CD4-positive, alpha-beta T cell (primary cell): ENCODE measurements around the gene UPF3A. TPM values are rescaled to one million over a fixed set of nuclear protein-coding genes. Genes with fewer than 3 reads are reported as not detected.

ENCODE experiments used
- ATAC-seq: fragments of 200-7000 bp; cut with Tn5 transposase; one replicate; pipeline ENCODE4 v1.10.0; 2022; ENCODE audit warnings: mild to moderate bottlenecking; ENCODE audit not compliant: poor library complexity
- CTCF ChIA-PET: fragments of 350-600 bp; sonication (Branson Sonifier 250); formaldehyde crosslinking; loops from one replicate; lab custom pipeline; 2021; ENCODE audit warnings: antibody characterized with exemption, inconsistent platforms; lab: Charles Lee
- POLR2A ChIA-PET: fragments of 350-600 bp; sonication (Branson Sonifier 250); formaldehyde crosslinking; loops from one replicate; lab custom pipeline; 2021; ENCODE audit warnings: antibody characterized with exemption, inconsistent platforms; lab: Charles Lee
- DNase-seq, 14 experiments: peaks; one replicate each; pipeline ENCODE4 v3.0.0-alpha.2; 2013 to 2020; ENCODE audit warnings: mixed read lengths in 2 of 14
- H3K27ac ChIP-seq, 2 donors: one replicate each; pipeline versions ENCODE4 v1.5.1 to v1.7.0; 2013; ENCODE audit warnings: low read length in 2 of 2, low read depth in 1 of 2, mild to moderate bottlenecking in 1 of 2
- H3K27me3 ChIP-seq, 2 experiments: 1 replicate in 1 of 2; 2 replicates in 1 of 2; pipeline versions ENCODE4 v1.6.1 to v1.7.0; 2013; ENCODE audit warnings: low read length in 2 of 2, control low read depth in 1 of 2, mild to moderate bottlenecking in 1 of 2, moderate library complexity in 1 of 2; ENCODE audit not compliant: insufficient read depth in 2 of 2, control insufficient read depth in 1 of 2
- H3K36me3 ChIP-seq: one replicate; pipeline ENCODE4 v1.6.1; 2013; ENCODE audit warnings: low read length, control low read depth; ENCODE audit not compliant: insufficient read depth
- H3K4me1 ChIP-seq: one replicate; pipeline ENCODE4 v1.6.1; 2013; ENCODE audit warnings: low read length, control low read depth; ENCODE audit not compliant: insufficient read depth
- H3K4me3 ChIP-seq: one replicate; pipeline ENCODE4 v1.5.1; 2013; ENCODE audit warnings: mild to moderate bottlenecking, low read length, moderate library complexity
- H3K9me3 ChIP-seq, 2 experiments: 1 replicate in 1 of 2; 2 replicates in 1 of 2; pipeline versions ENCODE4 v1.6.1 to v1.7.0; 2013; ENCODE audit warnings: low read length in 2 of 2, mild to moderate bottlenecking in 2 of 2, control low read depth in 1 of 2, moderate library complexity in 1 of 2; ENCODE audit not compliant: control insufficient read depth in 1 of 2, insufficient read depth in 1 of 2
- H3K27ac Mint-ChIP-seq: one replicate; pipeline ENCODE4 v1.8.0; 2020; ENCODE audit warnings: mixed read lengths
- H3K27me3 Mint-ChIP-seq: one replicate; pipeline ENCODE4 v1.8.0; 2021; ENCODE audit warnings: mixed read lengths
- H3K36me3 Mint-ChIP-seq: one replicate; pipeline ENCODE4 v1.8.0; 2021; ENCODE audit warnings: low read depth, mixed read lengths
- H3K4me1 Mint-ChIP-seq: one replicate; pipeline ENCODE4 v1.8.0; 2021; ENCODE audit warnings: low read depth, mixed read lengths
- H3K4me3 Mint-ChIP-seq: one replicate; pipeline ENCODE4 v1.8.0; 2020; ENCODE audit warnings: mild to moderate bottlenecking, mixed read lengths
- H3K9me3 Mint-ChIP-seq: one replicate; pipeline ENCODE4 v1.8.0; 2020; ENCODE audit warnings: mixed read lengths
- CTCF ChIP-seq: fragments of 200-600 bp; IDR thresholded peaks from one replicate; pipeline ENCODE4 v1.8.0; 2022; ENCODE audit warnings: antibody characterized with exemption, mild to moderate bottlenecking
- intact Hi-C, 2 experiments: fragments of 100-400 bp; cut with DNase I in 1 of 2; cut with micrococcal nuclease in 1 of 2; formaldehyde crosslinking; loops; one replicate each; pipeline versions ENCODE4 v1.15.1 to v1.9.0; 2023 to 2025; cut with DNase I, micrococcal nuclease
- total RNA-seq, 174 experiments: library from RNA in 2 of 174; stranded (reverse) in 2 of 174; gene quantifications; one replicate each; pipeline ENCODE4 v1.2.3 and lab custom pipeline; 2021 to 2026

UPF3A gene
- total RNA-seq, 2 experiments from 2014 or later: 31.8 TPM

GRCh38 chr13:114320065-114320464 lies 38.7 kb downstream of the UPF3A start:
- Mint-ChIP-seq H3K27ac (peak overlapping the region; percentile 13), H3K4me1 (peaks cover 38% of the 10 kb centered on the region), H3K36me3 (peaks cover 56% of the 10 kb centered on the region), H3K27me3 (no peaks in the 10 kb centered on the region), H3K4me3 (no peak overlapping the region), H3K9me3 (no peaks in the 10 kb centered on the region)
- H3K4me1 ChIP-seq: peaks cover 23% of the 10 kb centered on the region
- CTCF ChIA-PET: no interaction called here
- ATAC-seq: no peak
- no peak for TF ChIP-seq CTCF
- H3K36me3 ChIP-seq: peaks cover 43% of the 10 kb centered on the region
- no peaks in the 10 kb centered on the region for H3K27me3 ChIP-seq
- intact Hi-C loops: no loop called here
- H3K27ac ChIP-seq: no peak overlapping the region
- POLR2A ChIA-PET: no interaction called here
- H3K4me3 ChIP-seq: no peak overlapping the region
- no peak for DNase-seq
- H3K9me3 ChIP-seq: no peaks in the 10 kb centered on the region

DNA sequence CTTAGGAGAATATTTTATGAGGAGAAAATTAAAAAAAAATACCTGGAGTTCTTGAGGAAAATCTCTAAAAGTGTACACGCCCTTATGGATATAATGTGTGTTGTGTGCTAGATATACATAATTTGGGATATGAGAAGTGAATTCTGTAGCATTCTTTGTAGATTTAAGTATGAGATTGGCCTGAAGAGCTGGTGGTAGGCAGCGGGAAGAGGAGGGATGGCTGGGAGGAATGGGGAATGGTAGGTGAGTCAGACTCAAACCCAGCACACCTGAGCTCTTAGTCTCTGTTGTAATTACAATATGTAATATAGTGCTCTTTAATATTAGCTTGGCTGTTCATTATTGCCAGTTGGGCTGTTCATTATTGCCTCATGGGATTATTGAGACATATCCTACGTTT lies 39.9 kb downstream of the UPF3A start:
- ATAC-seq: no peak
- no peak overlapping the region for H3K4me3 Mint-ChIP-seq
- TF ChIP-seq CTCF: no peak
- no peak overlapping the region for H3K27ac Mint-ChIP-seq
- peaks cover 68% of the 10 kb centered on the region for H3K36me3 Mint-ChIP-seq
- H3K4me1 ChIP-seq: peaks cover 14% of the 10 kb centered on the region
- DNase-seq: no peak
- H3K36me3 ChIP-seq: peaks cover 55% of the 10 kb centered on the region
- no peaks in the 10 kb centered on the region for H3K27me3 ChIP-seq
- POLR2A ChIA-PET: interaction anchor here (0.8 kb wide), 1 partner anchor 41 kb away, joined by 4 read pairs; no protein-coding TSS in a partner anchor
- intact Hi-C loops: no loop called here
- H3K4me3 ChIP-seq: no peak overlapping the region
- no peaks in the 10 kb centered on the region for H3K9me3 ChIP-seq
- CTCF ChIA-PET: no interaction called here
- no peaks in the 10 kb centered on the region for H3K9me3 Mint-ChIP-seq
- no peaks in the 10 kb centered on the region for H3K27me3 Mint-ChIP-seq
- peaks cover 41% of the 10 kb centered on the region for H3K4me1 Mint-ChIP-seq
- H3K27ac ChIP-seq: no peak overlapping the region

DNA sequence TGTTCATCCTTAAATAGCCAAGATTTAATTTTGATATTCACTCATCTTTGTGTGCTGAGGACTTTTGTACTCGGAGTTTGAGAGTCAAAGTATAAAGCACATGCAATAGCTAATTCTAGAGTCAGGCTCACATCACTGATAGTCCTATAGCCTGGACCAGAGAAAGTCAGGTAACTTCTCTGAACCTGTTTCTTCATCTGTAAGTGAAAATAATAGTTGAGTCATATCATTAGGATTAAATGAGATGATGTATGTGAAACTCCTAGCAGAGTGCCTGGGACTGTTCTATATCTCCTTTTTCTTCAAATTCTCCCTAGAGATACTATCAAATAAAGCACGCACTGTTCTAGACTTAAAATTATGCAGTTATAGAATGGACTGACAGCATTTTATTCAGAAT lies 41.9 kb downstream of the UPF3A start:
- ChIA-PET CTCF (no interaction called here), POLR2A (no interaction called here)
- Mint-ChIP-seq H3K9me3 (no peaks in the 10 kb centered on the region), H3K4me3 (no peak overlapping the region), H3K27ac (no peak overlapping the region), H3K4me1 (peaks cover 32% of the 10 kb centered on the region), H3K36me3 (peaks cover 86% of the 10 kb centered on the region), H3K27me3 (no peaks in the 10 kb centered on the region)
- peaks cover 57% of the 10 kb centered on the region for H3K36me3 ChIP-seq
- H3K27ac ChIP-seq: no peak overlapping the region
- no peak for TF ChIP-seq CTCF
- no peak for DNase-seq
- H3K27me3 ChIP-seq: no peaks in the 10 kb centered on the region
- peaks cover 2% of the 10 kb centered on the region for H3K4me1 ChIP-seq
- ATAC-seq: no peak
- intact Hi-C loops: no loop called here
- H3K9me3 ChIP-seq: no peaks in the 10 kb centered on the region
- H3K4me3 ChIP-seq: no peak overlapping the region
